Measurements from ENCODE around the gene SLC22A14.

Gene SLC22A14

GRCh38 chr3:38367779-38368178 is 85.7 kb downstream of the SLC22A14 start:
- H3K4me3 ChIP-seq (replicated peaks; ENCODE audit: low read depth, low read length): no peak overlapping the region
- no peak for DNase-seq (ENCODE audit: extremely low read depth, low read depth)
- TF ChIP-seq CTCF (IDR thresholded peaks at IDR 0.05; ENCODE audit: low read depth, low read length, missing control alignments): no peak
